HepG2 (cell line): ENCODE data around the gene KRT82. TPM values are rescaled to one million over a fixed set of nuclear protein-coding genes. Genes with fewer than 3 reads are reported as not detected.

ENCODE experiments used
- ATAC-seq: fragments of 200-7000 bp; cut with Tn5 transposase; 3 replicates; pipeline ENCODE4 v1.9.1; 2020; ENCODE audit warnings: mild to moderate bottlenecking, moderate library complexity
- BruUV-seq: library from RNA; stranded (reverse); fragments of 400-500 nt; replicated peaks from 2 replicates; lab custom pipeline; 2021; lab: Mats Ljungman, UMichigan
- CTCF ChIA-PET: fragments of 300-600 bp; formaldehyde crosslinking; extraction: SDS; loops from one replicate; lab custom pipeline; 2021; ENCODE audit warnings: low total read pairs, inconsistent platforms, low intra/inter-chr PET ratio; lab: Yijun Ruan, JAX
- POLR2A ChIA-PET: fragments of 350-600 bp; sonication (Branson Sonifier 250); formaldehyde crosslinking; loops from one replicate; lab custom pipeline; 2020; ENCODE audit warnings: antibody characterized with exemption, inconsistent platforms; lab: Yijun Ruan, JAX
- DNase-seq: peaks from one replicate; pipeline ENCODE4 v3.0.0-alpha.2; 2015; ENCODE audit warnings: low spot score
- FAIRE-seq: peaks from 3 replicates; lab custom pipeline; 2011; peaks lifted over from hg19 to GRCh38; lab: Jason Lieb, UNC
- H2AFZ ChIP-seq: one replicate; pipeline ENCODE4 v1.6.1; 2011; ENCODE audit warnings: low read length, inconsistent platforms
- H3K27ac ChIP-seq: fragments of 300-600 bp; 3 replicates; pipeline ENCODE4 v1.8.0; 2011; ENCODE audit warnings: mixed run types, mild to moderate bottlenecking, mixed read lengths, low read length, inconsistent platforms; ENCODE audit not compliant: insufficient read depth; ENCODE audit errors: extremely low read length
- H3K27me3 ChIP-seq, 2 experiments: fragments of 200-600 bp in 1 of 2; 2 replicates in 1 of 2; 3 replicates in 1 of 2; pipeline versions ENCODE4 v1.6.0 to v1.8.0; 2011; ENCODE audit warnings: low read length in 2 of 2, mild to moderate bottlenecking in 2 of 2, moderate library complexity in 2 of 2, inconsistent platforms in 1 of 2; ENCODE audit not compliant: insufficient read depth in 2 of 2, control insufficient read depth in 1 of 2
- H3K36me3 ChIP-seq, 2 experiments: fragments of 200-600 bp in 1 of 2; replicated peaks in 1 of 2; 2 replicates in 1 of 2; 3 replicates in 1 of 2; pipeline versions ENCODE4 v1.5.1 to v1.8.0; 2011; ENCODE audit warnings: low read length in 2 of 2, inconsistent platforms in 1 of 2; ENCODE audit not compliant: insufficient read depth in 2 of 2, control insufficient read depth in 1 of 2
- H3K4me1 ChIP-seq: 2 replicates; pipeline ENCODE4 v1.5.1; 2012; ENCODE audit warnings: low read length, inconsistent platforms; ENCODE audit not compliant: insufficient read depth
- H3K4me2 ChIP-seq: 2 replicates; pipeline ENCODE4 v1.6.0; 2011; ENCODE audit warnings: low read depth, low read length, inconsistent platforms
- H3K4me3 ChIP-seq, 3 experiments: fragments of 200-600 bp in 1 of 3; sonication (generic), shearing (Covaris generic) in 1 of 3; replicated peaks in 1 of 3; 2 replicates each; pipeline ENCODE4 v1.5.1; 2011 to 2016; ENCODE audit warnings: low read length in 3 of 3, inconsistent platforms in 2 of 3, low read depth in 2 of 3, mild to moderate bottlenecking in 2 of 3, control low read depth in 1 of 3, mixed read lengths in 1 of 3; ENCODE audit not compliant: insufficient read depth in 1 of 3
- H3K79me2 ChIP-seq: one replicate; pipeline ENCODE4 v1.6.1; 2011; ENCODE audit warnings: low read length, inconsistent platforms; ENCODE audit not compliant: insufficient read depth
- H3K9ac ChIP-seq: 2 replicates; pipeline ENCODE4 v1.6.0; 2011; ENCODE audit warnings: mild to moderate bottlenecking, low read depth, low read length, inconsistent platforms; ENCODE audit not compliant: insufficient read depth
- H3K9me3 ChIP-seq: 2 replicates; pipeline ENCODE4 v1.5.1; 2012; ENCODE audit warnings: mild to moderate bottlenecking, low read length
- H4K20me1 ChIP-seq: 2 replicates; pipeline ENCODE4 v1.6.0; 2011; ENCODE audit warnings: inconsistent platforms, mild to moderate bottlenecking, low read length, moderate library complexity; ENCODE audit not compliant: insufficient read depth
- ADNP ChIP-seq: sonication (generic); formaldehyde crosslinking; IDR thresholded peaks from 2 replicates; pipeline ENCODE4 v1.4.0; 2020; ENCODE audit warnings: missing genetic modification reagents
- CEBPZ ChIP-seq: IDR thresholded peaks from 2 replicates; pipeline ENCODE4 v1.6.1; 2012; ENCODE audit warnings: low read length, improper control_type of control experiment
- DDIT3 ChIP-seq: sonication (generic); formaldehyde crosslinking; IDR thresholded peaks from 2 replicates; pipeline ENCODE4 v1.4.0; 2020; ENCODE audit warnings: mild to moderate bottlenecking, missing genetic modification reagents
- E2F1 ChIP-seq: sonication (generic); formaldehyde crosslinking; IDR thresholded peaks from 2 replicates; pipeline ENCODE4 v1.5.0; 2020; ENCODE audit warnings: missing genetic modification reagents
- FIP1L1 ChIP-seq: fragments of 200-400 bp; formaldehyde crosslinking; IDR thresholded peaks from 2 replicates; pipeline ENCODE4 v1.6.1; 2018; ENCODE audit warnings: low read depth, mild to moderate bottlenecking, low read length, moderate library complexity, borderline replicate concordance; ENCODE audit not compliant: insufficient read depth
- FOSL1 ChIP-seq: sonication (generic); formaldehyde crosslinking; IDR thresholded peaks from 2 replicates; pipeline ENCODE4 v1.9.0; 2021; ENCODE audit warnings: missing genetic modification reagents, borderline replicate concordance
- FOXM1 ChIP-seq: sonication (generic); formaldehyde crosslinking; IDR thresholded peaks from 2 replicates; pipeline ENCODE4 v1.5.0; 2020; ENCODE audit warnings: missing genetic modification reagents
- HOXA3 ChIP-seq: sonication (generic); formaldehyde crosslinking; IDR thresholded peaks from 2 replicates; pipeline ENCODE4 v1.5.0; 2020; ENCODE audit warnings: missing genetic modification reagents
- KMT2B ChIP-seq: IDR thresholded peaks from 2 replicates; pipeline ENCODE4 v1.6.1; 2016; ENCODE audit warnings: missing genetic modification reagents, missing compliant biosample characterization
- MEIS2 ChIP-seq: sonication (generic); formaldehyde crosslinking; IDR thresholded peaks from 2 replicates; pipeline ENCODE4 v1.9.0; 2021; ENCODE audit warnings: mild to moderate bottlenecking, missing genetic modification reagents
- REL ChIP-seq: sonication (generic); formaldehyde crosslinking; conservative IDR thresholded peaks from 2 replicates; pipeline ENCODE4 v1.8.0; 2022; ENCODE audit warnings: mild to moderate bottlenecking, missing genetic modification reagents, moderate library complexity
- SIX1 ChIP-seq: sonication (generic); formaldehyde crosslinking; IDR thresholded peaks from 2 replicates; pipeline ENCODE4 v1.4.0; 2020; ENCODE audit warnings: missing genetic modification reagents, borderline replicate concordance
- SSRP1 ChIP-seq: IDR thresholded peaks from 2 replicates; pipeline ENCODE4 v1.6.1; 2016; ENCODE audit warnings: control low read depth
- ZNF335 ChIP-seq: sonication (generic); formaldehyde crosslinking; IDR thresholded peaks from 2 replicates; pipeline ENCODE4 v1.4.0; 2020; ENCODE audit warnings: missing genetic modification reagents
- ZNF513 ChIP-seq: sonication (generic); formaldehyde crosslinking; conservative IDR thresholded peaks from 2 replicates; pipeline ENCODE4 v1.5.0; 2020; ENCODE audit warnings: missing genetic modification reagents
- ZNF709 ChIP-seq: sonication (generic); formaldehyde crosslinking; IDR thresholded peaks from 2 replicates; pipeline ENCODE4 v1.5.0; 2020; ENCODE audit warnings: mild to moderate bottlenecking, missing genetic modification reagents
- WGBS: methylation state at CpG from one replicate; pipeline ENCODE4 v1.1.6; 2017; ENCODE audit warnings: low lambda C conversion rate; 5-methylcytosine and 5-hydroxymethylcytosine counted together
- in situ Hi-C: cut with HindIII; loops from 2 replicates; pipeline ENCODE4 v1.10.0; 2017; ENCODE audit warnings: low pct_unique_long_range_greater_than_20kb; ENCODE audit not compliant: extremely low pct_ligation_motif_present
- intact Hi-C: fragments of 100-400 bp; cut with micrococcal nuclease; formaldehyde crosslinking; loops from one replicate; pipeline ENCODE4 v1.10.0; 2022; ENCODE audit not compliant: unreplicated experiment
- polyA plus RNA-seq, 8 experiments: library from polyadenylated mRNA; depleted of rRNA in 3 of 8; stranded (reverse) in 7 of 8; unstranded in 1 of 8; fragments of >200 nt; fragmentation: Illumina TruSeq in 4 of 8; extraction: Trizol in 4 of 8; gene quantifications; 2 replicates each; pipeline versions ENCODE4 v1.2.1 to v1.2.3, GENCODE V29; 2011 to 2016; ENCODE audit warnings: low read depth in 4 of 8, missing spikeins in 1 of 8, mixed read lengths in 1 of 8; ENCODE audit not compliant: insufficient read depth in 1 of 8
- total RNA-seq, 5 experiments: library from RNA; depleted of rRNA; stranded (reverse); fragments of >200 nt; fragmentation: Illumina TruSeq; extraction: Trizol; gene quantifications; 2 replicates each; pipeline ENCODE4 v1.2.3, GENCODE V29; 2016; ENCODE audit warnings: low read depth in 1 of 5
- TF ChIP-seq, protein P1 (sequence below): sonication (generic); formaldehyde crosslinking; IDR thresholded peaks from 2 replicates; pipeline ENCODE4 v1.5.1; 2020; ENCODE audit warnings: missing genetic modification reagents, mild to moderate bottlenecking, borderline replicate concordance

The KRT82 gene
- total and polyA plus RNA-seq, 2 of the 13 experiments (the other 11 are each of a cell fraction or from before 2014, with no cell fraction given) = not detected

DNA sequence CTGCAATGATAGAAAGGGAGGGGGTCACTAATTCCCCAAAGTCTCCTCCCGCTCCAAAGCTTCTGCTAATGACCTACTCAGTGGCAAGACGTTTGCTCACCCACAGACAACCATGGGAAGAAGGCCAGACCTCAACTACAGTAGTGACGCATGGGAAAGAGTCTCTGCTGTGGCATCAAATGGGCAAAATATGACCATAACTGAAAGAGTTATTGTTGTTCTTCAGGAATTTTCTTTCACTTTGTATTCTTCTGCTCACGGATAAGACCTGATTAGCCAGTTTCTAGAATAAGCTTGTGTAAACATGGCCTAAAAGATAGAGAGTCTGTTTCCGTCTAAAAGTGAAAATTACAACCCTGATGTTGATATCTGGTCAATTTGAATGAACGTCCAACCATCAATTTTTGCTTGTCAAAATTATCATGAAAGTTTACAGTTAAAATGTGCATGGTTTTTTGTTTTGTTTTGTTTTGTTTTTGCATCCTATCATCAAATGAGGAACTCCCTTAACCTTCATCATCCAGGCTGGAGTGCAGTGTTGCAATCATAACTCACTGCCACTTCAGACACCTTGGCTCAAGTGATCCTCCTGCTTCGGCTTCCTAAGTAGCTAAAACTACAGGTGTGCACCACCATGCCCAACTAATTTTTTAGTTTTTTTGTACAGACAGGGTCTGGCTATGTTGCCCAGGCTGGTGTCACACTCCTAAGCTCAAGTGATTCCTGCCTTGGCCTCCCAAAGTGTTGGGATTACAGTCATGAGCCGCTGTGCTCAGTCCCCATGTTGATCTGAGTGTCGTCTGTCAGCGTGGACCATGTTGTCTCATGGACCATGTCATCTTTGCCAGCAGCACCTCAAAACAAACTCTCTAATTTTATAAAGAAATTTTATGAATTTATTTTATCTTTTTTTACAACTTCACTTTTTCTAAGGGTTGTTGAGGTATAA, 38.8 kb upstream of the KRT82 start:
- in situ Hi-C loops = no loop called here
- no peaks in the 10 kb centered on the region for H4K20me1 ChIP-seq
- H2AFZ ChIP-seq = no peak overlapping the region
- H3K79me2 ChIP-seq = no peaks in the 10 kb centered on the region
- intact Hi-C loops = no loop called here
- H3K4me3 ChIP-seq = no peak overlapping the region
- no peaks in the 10 kb centered on the region for H3K36me3 ChIP-seq
- DNase-seq (no peak), ATAC-seq (no peak), FAIRE-seq (no peak)
- POLR2A ChIA-PET = no interaction called here
- H3K4me2 ChIP-seq = no peak overlapping the region
- H3K9me3 ChIP-seq = no peaks in the 10 kb centered on the region
- CTCF ChIA-PET = no interaction called here
- WGBS = 38% methylated on average over 10 of the region's 10 CpGs
- peaks cover 0 to 4% of the 10 kb centered on the region in 2 experiments; a peak in 1 of 5 replicates for H3K27me3 ChIP-seq
- no peak overlapping the region for H3K9ac ChIP-seq
- H3K4me1 ChIP-seq = peaks cover 13% of the 10 kb centered on the region
- no peak overlapping the region for H3K27ac ChIP-seq
- BruUV-seq = no TSS peak
- TF ChIP-seq REL = no peak
- no peak for TF ChIP-seq CEBPZ
- TF ChIP-seq SSRP1 (CRISPR knock-in tag) = no peak
- no peak for TF ChIP-seq ADNP (CRISPR knock-in tag)
- no peak for TF ChIP-seq SIX1 (CRISPR knock-in tag)
- TF ChIP-seq MEIS2 (CRISPR knock-in tag) = no peak
- no peak for TF ChIP-seq FIP1L1
- TF ChIP-seq ZNF513 (CRISPR knock-in tag) = no peak
- no peak for TF ChIP-seq ZNF709 (CRISPR knock-in tag)
- no peak for TF ChIP-seq FOSL1 (CRISPR knock-in tag)
- no peak for TF ChIP-seq HOXA3 (CRISPR knock-in tag)
- no peak for TF ChIP-seq DDIT3 (CRISPR knock-in tag)
- no peak for TF ChIP-seq E2F1 (CRISPR knock-in tag)
- TF ChIP-seq FOXM1 = no peak
- no peak for TF ChIP-seq KMT2B (CRISPR knock-in tag)
- TF ChIP-seq, protein P1, sequence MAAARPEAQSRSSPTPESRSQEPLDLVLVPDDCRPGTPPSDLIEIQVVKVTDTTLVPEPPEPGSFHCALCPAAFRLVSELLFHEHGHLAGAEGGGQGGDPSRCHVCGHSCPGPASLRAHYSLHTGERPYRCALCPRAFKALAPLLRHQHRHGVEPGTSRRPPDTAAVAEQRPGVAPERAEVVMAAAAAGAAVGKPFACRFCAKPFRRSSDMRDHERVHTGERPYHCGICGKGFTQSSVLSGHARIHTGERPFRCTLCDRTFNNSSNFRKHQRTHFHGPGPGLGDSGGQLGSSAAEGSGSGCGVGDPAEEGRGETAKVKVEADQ = no peak
- TF ChIP-seq ZNF335 (CRISPR knock-in tag) = no peak
